NCI-H524 treated with DMSO at 0.1 percent for 48 hours (cell line): ENCODE results near the gene LRP8.

ENCODE experiments used
- DNase-seq: peaks from one replicate; lab custom pipeline; 2025; lab: John Stamatoyannopoulos, UW

Gene LRP8

DNA sequence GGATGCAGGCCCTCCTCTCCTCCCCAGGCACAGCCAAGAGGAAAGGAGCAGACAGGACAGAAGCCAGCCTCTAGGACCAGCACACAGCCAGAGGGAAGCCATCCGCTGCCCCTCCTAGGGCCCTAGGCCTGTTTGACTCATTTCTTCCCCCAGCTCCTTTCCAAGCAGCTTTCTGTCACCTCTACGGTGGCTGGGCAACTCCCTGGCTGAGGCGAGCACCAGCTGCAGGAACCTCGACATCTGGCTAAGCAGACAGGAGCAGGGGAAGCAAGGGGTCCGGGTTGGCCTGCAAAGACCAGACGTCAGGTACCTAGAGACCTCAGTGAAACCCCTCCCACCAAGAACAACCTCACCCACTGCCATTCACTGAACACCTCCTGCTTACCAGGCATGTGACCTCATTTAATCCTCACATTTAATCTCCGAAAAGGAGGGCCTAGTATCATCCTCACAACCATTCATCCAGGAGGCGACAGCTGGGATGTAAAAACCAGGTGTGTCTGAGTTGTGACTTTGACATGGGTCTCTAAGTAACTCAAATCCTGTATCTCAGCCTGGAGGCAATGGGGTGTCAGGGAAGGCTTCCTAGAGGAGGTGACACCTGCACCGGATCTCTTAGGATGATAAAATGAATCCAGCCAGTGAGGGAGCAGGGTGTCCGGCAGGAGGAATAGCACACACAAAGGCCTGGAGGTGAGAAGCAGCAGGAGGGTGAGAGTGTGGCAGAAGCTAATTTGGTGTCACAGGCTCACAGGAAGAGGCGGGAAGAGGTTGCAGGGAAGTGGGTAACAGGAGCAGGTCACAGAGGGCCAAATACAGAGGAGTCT, 5.9 kb downstream of the LRP8 start:
- DNase-seq, result peak; percentile 78

DNA sequence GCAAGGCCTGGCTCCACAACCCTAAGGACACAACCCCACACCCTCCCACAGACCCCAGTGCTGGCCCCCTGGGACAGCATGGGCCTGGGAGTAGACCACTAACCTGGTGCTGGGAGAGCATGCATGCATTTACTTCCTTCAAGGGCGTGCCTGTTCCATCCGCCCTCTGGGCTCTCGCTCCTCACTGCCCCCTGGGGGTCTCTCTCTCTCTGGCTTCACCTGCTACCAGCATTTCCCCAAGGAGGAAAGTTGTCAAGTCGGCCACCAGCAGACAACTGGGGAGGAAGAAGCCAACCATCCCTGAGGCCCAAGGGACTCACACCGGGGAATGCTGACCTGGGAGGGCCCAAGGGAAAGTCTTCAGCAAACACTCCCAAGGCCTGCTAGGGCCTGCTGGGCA, 6.5 kb downstream of the LRP8 start:
- DNase-seq, result no peak

DNA sequence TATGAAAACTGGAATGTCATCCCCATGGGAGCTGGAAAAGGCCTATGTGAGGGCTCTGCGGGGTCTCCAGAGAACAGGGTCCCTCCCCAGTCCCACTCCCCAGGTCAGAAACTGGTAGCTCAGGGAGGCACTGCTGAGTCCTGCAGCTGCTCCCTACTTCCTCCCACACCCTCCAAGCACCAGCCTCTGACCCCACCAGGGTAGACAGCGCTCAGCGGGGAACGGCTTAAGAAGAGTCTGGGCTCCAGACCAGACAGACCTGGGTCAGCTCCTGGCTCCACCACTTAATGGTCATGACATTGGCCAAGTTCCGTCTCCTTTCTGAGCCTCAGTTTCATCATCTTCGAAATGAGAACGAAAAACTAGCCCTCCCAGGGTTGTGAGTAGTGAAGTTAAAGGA, 7.2 kb downstream of the LRP8 start:
- DNase-seq, result no peak

DNA sequence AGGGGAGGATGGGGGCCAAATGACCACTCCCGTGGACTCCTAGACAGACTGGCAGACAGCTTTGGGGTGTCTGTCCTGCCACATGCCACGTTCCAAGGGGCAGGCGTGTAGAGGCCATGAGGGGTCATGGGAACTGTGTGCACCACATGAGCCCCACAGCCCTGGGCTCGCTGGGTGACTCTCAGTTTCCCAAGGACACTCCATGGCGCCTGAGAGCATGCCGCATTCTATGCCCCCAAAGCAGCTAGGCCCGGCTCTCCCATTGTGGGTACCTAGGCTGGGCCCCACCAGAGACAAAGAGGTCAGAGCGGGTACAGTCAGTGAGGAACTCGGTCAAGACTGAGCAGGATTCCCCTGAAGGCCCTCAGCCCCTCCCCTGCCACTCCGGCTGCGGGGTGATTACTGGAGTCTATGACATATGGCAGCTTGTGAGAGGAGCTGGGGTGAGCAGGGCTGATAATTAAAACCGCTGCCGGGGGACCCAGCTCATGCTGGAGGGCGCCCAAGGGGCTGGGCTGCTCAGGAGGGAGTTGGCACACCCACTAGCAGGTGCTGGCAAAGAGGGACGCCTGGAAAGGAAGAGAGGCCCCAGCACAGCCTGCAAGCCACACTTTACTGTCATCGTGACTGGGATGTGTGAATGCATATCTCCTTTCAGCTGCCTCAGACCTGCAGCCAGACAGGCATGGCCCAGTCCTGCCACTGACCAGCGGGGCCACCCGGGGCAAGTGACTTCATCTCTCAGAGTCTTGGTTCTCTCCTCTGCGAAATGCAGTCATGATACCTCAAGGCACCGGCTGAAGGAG, 8.4 kb downstream of the LRP8 start:
- peak; percentile 79 for DNase-seq

DNA sequence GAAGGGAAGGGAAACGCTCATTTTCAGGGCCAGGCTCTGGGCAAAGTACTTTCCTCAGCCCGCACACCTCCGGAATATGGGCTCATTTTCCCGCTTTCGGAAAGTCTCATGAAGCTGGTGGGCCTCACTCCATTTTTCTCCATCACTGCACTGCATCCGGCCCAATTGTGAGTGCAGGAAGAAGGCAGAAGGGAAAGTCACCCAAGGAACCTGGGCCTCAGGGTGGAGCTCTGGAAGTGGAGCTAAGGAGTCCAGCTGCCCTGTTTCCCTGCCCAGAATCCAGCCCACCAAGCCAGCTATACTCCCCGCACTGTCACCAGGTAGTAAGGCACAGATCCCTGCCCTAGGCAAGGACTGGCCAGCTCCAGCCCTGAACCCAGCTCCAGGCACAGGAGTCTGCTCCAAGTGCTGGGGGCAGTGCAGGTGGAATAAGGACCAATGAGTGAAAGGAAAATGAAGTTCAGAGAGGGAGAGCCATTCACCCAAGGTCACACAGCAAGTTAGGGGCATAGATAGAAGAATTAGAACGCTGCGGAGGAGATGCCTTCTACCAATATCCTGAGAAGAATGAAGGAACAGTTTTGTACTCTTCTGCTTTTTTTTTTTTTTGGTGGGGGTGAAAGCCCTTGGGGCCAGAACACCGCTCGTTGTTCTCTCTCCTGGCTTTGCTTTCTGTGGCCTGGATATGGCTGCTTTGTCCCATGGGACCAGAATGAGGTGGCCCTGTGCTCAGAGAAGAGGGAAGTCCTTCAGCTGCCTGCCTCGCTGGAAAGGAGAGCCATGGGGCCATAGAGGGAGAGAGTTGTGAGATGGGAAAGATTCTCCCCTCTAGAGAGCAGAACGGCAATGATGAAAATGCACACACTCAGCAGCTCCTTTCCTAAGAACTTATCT, 10.0 kb downstream of the LRP8 start:
- no peak for DNase-seq

DNA sequence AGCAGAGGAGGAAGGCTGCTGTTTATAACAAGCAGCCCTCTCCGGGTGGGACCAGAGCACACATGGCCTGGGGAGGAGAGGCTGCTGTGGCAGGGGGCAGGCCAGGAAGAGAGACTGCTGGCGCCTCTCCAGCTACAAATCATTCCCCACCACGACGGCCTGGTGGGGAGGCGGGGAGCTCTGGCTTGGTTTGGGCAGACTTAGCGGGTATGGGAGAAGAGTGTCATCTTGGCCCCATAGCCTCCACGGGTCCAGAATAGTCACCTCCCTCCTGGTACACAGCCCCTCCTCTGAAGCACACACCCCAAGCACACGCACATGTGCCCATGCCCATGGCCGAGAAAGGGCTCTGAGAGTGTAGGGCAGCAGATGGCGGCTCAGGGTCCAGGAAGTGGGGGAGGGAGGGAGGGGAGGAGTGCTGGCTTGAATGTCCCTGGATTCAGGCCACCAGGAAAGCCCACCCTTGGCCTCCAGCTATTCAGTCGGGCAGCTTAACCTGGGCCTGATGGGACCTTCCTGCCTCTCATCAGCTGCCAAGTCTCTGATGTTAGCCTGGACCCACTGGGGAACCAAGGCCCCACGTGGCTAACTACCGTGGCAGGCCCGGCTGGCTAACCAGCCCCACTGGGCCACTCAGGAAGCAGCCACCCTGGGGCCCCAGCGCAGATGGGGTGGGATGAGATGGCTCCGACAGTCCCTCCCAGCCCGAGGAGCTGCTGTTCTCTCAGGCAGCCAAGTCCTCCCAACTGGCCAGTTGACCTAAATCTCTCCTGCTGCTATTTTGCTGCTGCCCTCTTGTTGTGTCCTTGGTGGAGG, 10.9 kb downstream of the LRP8 start:
- DNase-seq, result peak; percentile 57

DNA sequence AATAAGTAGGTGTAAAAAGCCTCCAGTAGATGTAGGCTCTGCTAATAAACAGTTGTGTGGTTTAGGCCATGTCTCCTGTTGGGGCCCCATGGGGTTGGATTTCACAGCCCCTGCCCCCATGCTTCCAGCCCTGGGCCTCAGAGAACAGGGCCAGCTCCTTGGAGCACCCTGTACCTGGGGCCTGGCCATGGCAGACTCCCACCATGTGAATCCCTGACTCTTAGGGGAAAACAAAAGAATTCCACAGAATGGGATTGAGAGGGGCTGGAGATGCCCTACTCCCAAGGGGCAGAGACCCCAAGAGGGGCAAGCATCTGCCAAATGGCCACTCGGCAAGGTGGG, 11.5 kb downstream of the LRP8 start:
- DNase-seq, result no peak

DNA sequence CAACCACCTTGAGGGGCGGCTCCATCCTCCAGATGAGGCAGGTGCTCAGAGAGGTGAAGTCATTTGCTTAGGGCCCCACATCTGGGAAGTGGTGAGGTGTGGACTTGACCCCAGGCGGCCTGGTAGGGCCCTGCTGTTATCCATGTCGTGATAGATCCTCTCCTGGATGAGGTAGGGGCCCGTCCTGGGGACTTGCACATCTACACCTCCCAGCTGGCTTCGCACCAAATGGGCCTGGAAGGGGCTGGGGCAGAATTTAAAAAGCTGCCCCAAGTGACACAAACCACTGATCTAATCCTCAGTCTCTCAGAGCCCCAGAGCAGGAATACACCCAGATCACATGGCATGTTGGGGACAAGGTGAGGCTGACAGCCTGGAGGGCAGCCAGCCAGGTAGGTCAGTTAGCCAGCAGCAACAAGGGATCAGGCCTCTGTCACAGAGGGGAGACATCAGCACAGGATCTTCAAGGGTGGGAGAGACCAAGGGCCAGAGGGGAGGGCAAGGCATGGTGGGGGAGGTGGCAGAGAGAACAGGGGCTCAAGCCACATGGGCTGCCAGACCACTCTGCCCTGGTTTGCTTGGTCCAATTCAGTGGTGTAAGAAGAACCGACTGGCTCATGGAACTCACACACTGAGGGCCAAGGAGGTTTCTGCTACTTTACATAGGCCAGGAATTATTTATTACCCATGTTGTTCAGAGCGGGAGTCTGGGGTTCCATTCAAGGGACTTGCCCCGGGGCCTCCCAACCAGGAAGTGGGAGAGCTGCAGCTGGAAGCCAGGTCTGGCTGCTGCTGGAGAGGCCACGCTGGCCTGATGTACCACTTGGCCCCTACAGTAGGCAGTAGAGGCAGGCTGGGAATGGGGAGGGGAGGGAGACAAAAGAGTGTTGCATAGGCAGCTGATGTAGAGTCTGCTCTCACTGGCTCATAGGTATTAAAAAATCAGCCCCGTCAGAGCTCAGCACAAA, 12.1 kb downstream of the LRP8 start:
- DNase-seq, result no peak

DNA sequence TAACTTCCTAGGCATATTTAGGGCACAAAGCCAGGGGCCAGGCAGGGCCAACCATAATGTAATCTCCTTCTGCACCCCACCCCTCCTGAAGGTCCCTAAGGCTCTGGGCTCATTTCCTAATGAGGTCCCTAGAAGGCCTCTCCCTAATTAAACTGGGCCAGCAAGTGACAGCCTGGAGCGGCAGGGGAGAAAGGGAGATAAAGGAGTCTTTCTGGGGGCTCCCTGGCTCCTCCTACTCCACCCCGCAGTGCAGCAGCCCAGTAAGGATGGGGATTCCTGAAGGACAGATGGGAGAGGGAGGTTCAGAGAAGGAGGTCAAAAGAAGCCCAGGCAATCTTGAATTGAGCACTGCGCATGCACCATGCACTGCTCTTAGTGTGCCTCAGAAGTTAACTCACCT, 12.8 kb downstream of the LRP8 start:
- no peak for DNase-seq

DNA sequence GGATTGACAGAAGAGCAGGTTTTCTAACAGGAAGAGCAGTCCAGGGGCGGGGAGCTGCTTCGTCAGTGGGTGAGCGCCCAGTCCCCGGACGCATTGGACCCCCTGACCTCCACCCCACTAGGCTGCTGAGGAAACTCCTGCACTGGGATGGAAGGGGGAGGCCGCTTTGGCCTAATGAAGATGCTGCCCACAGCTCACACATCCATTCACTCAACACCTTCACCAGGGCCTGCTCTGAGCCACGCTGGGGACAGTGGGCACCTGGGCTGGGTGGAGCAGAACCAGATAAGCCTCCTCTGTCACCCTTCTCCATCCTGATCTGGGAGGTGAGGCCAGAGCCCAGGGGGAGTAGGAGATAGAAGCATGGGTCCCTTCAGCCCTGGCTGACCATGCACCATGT, 13.3 kb downstream of the LRP8 start:
- no peak for DNase-seq

DNA sequence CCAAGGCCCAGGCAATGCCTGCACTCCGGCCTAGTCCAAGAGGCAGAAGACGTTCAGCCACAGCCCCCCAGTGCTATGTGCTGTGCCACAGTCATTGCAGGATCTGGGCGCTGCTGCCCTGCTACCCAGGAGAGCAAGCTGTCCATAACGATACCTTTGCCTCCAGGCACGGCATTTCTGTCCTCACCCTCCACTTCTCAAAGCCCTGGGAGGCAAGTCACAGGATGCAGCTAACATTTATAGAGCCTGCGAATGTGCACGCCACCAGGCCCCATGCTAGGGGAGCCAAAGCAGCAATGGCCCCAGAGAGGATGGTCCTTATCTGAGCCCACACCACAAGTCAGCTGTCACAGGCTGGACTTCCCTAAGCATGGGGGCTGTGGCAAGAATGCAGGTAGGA, 13.8 kb downstream of the LRP8 start:
- no peak for DNase-seq

DNA sequence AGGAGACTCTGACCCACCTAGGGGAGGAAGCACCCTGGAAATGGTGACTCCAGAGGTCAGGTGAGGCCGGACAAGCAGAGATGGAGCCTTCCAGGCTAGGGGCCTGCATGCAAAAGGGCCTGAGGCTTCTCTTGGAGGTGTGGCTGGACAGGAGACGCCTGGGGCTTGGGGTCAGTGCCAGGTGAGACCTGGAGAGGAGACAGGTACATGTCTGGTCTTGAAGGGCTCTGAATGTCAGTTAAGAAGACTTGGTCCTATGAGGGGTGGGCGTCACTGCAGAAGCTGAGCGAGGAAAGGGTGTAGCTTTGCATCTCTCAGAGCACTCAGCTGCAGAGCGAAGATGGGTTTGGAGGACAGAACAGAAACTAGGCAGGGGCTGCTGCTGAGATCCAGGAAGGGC, 14.3 kb downstream of the LRP8 start:
- no peak for DNase-seq

DNA sequence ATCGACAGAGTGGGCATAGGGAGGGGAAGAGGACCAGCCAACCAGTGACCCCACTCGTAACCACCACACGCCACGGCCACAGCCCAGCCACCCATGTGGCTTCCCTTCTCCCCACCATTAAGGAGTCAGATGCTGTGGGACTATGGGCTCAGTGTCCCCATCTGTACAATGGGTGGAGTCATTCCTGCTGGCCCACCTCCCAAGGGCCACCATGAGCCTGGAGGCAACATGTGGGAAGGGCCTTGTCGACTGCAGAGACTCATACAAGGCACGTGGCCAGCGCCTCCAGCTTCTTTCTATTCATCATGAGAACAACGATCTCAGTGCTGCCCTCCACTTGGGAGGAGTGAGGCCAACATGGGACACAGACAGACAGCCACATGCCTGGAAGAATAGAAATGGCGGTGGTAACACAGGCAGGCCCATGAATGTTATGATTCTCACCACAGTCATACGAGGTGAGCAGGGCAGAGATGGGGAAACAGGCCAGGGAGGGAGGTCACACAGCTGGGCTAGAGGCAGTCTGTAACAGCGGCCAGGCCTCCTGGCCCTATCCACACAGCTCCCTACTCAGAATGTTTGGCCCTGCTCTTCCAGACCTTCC, 16.1 kb downstream of the LRP8 start:
- no peak for DNase-seq

DNA sequence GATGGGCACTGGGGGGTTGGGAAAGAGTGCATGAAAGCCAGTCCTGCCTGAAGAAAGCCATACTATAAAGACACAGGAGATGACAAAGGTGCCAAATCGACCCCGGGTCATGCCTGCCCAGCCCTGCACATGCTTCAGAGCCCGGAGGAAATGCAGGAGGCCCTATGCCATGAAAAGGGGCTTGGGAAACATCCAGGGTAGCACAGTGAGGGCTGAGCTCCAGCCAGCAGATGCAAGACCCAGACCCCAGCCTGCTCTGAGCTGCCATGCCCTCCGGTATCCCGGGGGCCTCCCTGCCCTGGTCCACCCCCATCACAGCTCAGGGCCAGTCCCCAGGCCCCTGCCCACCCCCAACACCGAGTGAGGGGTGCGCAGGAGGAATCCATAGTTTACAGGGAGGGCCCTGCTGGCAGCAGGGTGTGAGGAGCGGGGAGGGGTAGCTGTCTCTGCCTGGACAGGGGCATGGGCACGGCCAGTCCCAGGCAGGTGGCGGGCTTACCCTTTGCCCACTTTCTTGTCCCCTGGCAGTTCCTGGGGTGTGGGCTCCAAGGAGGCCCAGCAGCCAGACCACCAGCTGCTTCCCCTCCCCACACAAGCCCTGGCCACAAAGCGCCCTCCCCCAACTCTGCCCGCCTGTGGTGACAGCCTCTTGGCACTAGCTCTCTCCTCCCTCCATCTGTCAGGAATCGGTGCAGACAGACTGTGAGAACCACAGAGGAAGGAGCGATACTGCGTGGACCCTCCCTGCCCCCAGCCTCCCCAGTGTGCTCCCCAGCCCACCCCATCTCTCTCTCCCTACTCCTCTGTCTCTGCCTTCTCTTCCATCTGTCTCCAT, 16.8 kb downstream of the LRP8 start:
- DNase-seq, result peak; percentile 81

DNA sequence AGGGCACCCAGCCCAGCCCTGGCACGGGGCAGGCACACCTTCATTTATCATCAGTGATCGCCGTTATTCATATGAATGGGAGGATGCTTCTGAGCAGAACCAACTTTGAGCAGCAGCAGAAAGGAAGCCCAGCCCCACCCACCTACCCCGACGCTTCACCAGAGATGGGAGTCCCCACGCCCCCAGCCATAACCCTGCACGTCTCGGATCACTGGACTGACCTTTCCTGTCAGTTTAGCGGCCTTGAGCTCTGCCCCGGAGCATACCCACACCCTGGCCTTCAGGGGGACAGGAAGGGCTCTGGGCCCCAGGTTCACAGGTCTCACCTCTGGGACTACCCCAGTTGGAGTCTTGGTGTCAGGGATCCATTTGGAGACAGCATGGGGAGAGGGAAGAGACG, 18.1 kb downstream of the LRP8 start:
- no peak for DNase-seq

DNA sequence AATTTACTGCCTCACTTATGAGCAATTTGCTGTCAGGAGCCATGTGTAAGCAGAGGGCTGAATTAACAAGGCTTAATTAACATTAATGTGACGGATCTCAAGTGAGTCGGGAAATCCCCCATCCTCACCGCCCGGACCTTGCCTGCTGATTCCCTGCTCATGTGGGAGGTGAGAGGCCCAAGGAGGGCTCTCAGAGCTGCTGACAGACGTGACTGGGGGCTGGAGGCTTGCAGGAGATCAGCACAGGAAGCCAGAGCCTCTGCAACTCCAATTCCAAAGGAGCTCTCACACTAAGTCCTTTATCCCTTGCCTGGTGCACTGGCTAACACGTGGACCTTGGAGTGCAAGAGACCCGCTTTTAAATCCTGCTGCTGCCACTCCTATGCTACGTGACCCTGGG, 19.4 kb downstream of the LRP8 start:
- peak; percentile 27 for DNase-seq

DNA sequence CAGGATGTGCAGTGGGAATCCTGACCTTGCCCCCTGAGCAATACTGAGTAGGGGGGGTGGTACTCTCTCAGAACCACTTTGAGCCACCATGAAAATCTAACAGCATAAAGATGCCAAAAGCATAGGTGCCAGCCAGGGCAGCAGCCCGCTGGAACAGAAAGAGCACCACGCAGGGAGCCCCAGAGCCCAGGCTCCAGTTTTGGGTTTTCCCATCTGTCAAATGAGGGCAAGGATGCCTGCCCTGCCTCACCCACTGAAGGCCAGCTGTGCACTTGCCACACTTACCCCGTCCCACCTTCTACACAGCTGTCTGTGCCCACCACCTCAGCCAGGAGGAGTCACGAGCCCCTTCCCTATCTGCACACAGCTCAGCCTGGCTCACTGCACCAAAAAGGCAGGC, 20.8 kb downstream of the LRP8 start:
- DNase-seq, result no peak

DNA sequence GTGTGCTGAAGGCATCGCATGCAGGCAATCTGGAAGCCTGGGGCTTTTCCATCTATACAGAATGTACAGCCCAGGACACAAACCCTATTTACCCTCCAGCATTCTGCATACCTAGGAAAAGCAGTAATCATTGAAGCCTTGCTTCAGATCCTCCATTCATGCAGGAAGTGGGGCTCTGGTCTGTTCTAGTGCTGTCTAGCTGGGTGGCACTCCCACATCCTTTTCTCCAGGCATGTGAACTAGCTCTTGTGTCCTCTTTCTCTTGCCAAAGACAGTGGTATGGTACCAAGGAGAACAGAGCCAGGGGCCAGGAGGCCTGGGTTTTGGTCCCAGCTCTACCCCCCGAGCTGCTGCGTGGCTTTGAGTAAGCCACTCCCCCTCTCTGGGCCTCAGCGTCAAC, 21.7 kb downstream of the LRP8 start:
- no peak for DNase-seq

DNA sequence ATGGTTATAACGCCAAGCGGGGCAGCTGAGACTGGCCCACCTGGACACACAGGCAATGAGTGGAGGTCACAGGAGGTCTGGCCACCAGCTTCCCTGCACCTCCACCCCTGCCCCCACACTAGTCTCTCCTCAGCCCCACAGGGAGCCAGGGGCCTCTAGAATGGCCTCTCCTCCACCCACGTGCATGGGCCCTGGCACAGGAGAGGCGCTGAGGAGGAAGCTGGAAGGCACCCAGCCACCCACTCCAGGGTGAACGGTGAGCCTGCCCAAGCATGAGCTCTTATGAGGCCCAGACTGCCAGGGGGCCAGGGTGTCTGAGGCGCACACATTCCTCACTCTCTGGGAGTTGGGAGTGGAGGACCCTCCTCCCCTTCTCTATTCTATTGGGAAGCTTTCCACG, 22.2 kb downstream of the LRP8 start:
- DNase-seq, result no peak
